ENCODE results near the gene CCDC70. TPM values are rescaled to one million over a fixed set of nuclear protein-coding genes. Genes with fewer than 3 reads are reported as not detected.

The CCDC70 gene
- total and polyA plus RNA-seq, 2 of the 8 experiments (the other 6 are each of a cell fraction or from before 2014, with no cell fraction given) = not detected

- Histone ChIP-seq H3K9ac (replicated peaks in 1 of 4; ENCODE audit: extremely low read depth in 1 of 4, low read depth in 3 of 4, low read length in 3 of 4) (no peak overlapping the region), H2BK20ac (ENCODE audit: low read length) (peak overlapping the region; percentile 16; the same call in 1 of the 2 replicates), H3K4ac (replicated peaks; ENCODE audit: insufficient read length, low read depth, low read length) (no peak overlapping the region), H3K23ac (ENCODE audit: insufficient read length) (no peak overlapping the region), H4K91ac (replicated peaks; ENCODE audit: insufficient read length, low read length) (no peak overlapping the region), H3K14ac (ENCODE audit: insufficient read length) (no peak overlapping the region), H3K4me3 (ENCODE audit: extremely low read depth in 1 of 4, insufficient read depth in 2 of 4, low read depth in 3 of 4, low read length in 4 of 4) (no peak overlapping the region), H3K79me2 (ENCODE audit: control insufficient read depth in 1 of 2, insufficient read depth in 2 of 2, low read length in 2 of 2) (no peaks in the 10 kb centered on the region), H3K18ac (ENCODE audit: extremely low read depth, low read length) (peak overlapping the region; percentile 52; the same call in 1 of the 2 replicates), H3K79me1 (ENCODE audit: low read depth, low read length) (no peaks in the 10 kb centered on the region), H4K20me1 (replicated peaks in 1 of 2; ENCODE audit: control insufficient read depth in 1 of 2, insufficient read depth in 2 of 2, low read length in 2 of 2) (no peaks in the 10 kb centered on the region), H4K8ac (ENCODE audit: extremely low read depth, insufficient read depth, low read length) (no peak overlapping the region), H2BK15ac (ENCODE audit: low read length) (no peak overlapping the region), H2BK120ac (replicated peaks; ENCODE audit: low read depth, low read length) (no peak overlapping the region), H3K23me2 (ENCODE audit: low read depth, low read length) (no peaks in the 10 kb centered on the region), H2BK12ac (ENCODE audit: low read depth, low read length) (peak overlapping the region; percentile 32; the same call in 1 of the 2 replicates), H3K9me3 (ENCODE audit: insufficient read depth in 2 of 2, low read depth in 1 of 2, low read length in 1 of 2) (peaks cover 3% of the 10 kb centered on the region in 2 experiments; a peak in 1 of 4 replicates), H2AFZ (ENCODE audit: low read length) (peak overlapping the region; percentile 99), H3K4me1 (replicated peaks in 1 of 4; ENCODE audit: control insufficient read depth in 3 of 4, insufficient read depth in 4 of 4, low read length in 3 of 4) (0 out of 7 replicates have a peak, but pooled peaks cover 0 to 2% (median 0%) of the 10 kb centered on the region in 4 experiments), H3K56ac (replicated peaks; ENCODE audit: insufficient read length, low read depth, low read length) (no peak overlapping the region), H2AK5ac (ENCODE audit: low read depth, low read length) (no peak overlapping the region), H3K27ac (ENCODE audit: low read depth, low read length) (no peak overlapping the region), H3K27me3 (replicated peaks in 1 of 4; ENCODE audit: control insufficient read depth in 3 of 4, extremely low read depth in 1 of 4, insufficient read depth in 3 of 4, low read length in 3 of 4) (no peaks in the 10 kb centered on the region), H4K5ac (ENCODE audit: insufficient read length, low read depth, low read length) (no peak overlapping the region), H3K4me2 (ENCODE audit: insufficient read depth in 1 of 2, low read depth in 2 of 2, low read length in 2 of 2) (0 out of 4 replicates have a peak overlapping the region, but pooled peaks of 1 of the 2 experiments have one; percentile 8), H2BK5ac (ENCODE audit: low read depth, low read length) (no peak overlapping the region), H3K36me3 (ENCODE audit: control insufficient read depth in 2 of 4, insufficient read depth in 4 of 4, low read length in 3 of 4) (no peaks in the 10 kb centered on the region)
- CTCF ChIA-PET (ENCODE audit: partially characterized antibody) = interaction anchor here (0.6 to 3.2 kb wide), 33 partner anchors 8 to 594 kb away, joined by 3 to 46 read pairs (median 5); partner anchors contain the start of gene NEK5
- no peak for DNase-seq (ENCODE audit: low read depth in 1 of 2, low spot score in 2 of 2)
- POLR2A ChIA-PET (ENCODE audit: partially characterized antibody) = interaction anchor here (0.6 to 1.1 kb wide), 3 partner anchors 10 to 393 kb away, joined by 3 to 4 read pairs (median 3); partner anchors contain the start of gene INTS6
- no peak for FAIRE-seq
- WGBS, 2 experiments (ENCODE audit: extremely low coverage in 1 of 2, insufficient coverage in 1 of 2, insufficient read length in 1 of 2, insufficient replicate concordance in 2 of 2, low coverage in 1 of 2, low lambda C conversion rate in 2 of 2, missing lambda C conversion rate in 1 of 2) = 79% methylated on average over 4 of the region's 5 CpGs; no CpG with 5 or more reads in 1 of the 2 experiments
- TF ChIP-seq GTF2F1 (IDR thresholded peaks at IDR 0.05; ENCODE audit: borderline replicate concordance, low read depth, low read length) = no peak
- TF ChIP-seq, protein P1, sequence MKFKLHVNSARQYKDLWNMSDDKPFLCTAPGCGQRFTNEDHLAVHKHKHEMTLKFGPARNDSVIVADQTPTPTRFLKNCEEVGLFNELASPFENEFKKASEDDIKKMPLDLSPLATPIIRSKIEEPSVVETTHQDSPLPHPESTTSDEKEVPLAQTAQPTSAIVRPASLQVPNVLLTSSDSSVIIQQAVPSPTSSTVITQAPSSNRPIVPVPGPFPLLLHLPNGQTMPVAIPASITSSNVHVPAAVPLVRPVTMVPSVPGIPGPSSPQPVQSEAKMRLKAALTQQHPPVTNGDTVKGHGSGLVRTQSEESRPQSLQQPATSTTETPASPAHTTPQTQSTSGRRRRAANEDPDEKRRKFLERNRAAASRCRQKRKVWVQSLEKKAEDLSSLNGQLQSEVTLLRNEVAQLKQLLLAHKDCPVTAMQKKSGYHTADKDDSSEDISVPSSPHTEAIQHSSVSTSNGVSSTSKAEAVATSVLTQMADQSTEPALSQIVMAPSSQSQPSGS (IDR thresholded peaks at IDR 0.05; ENCODE audit: low read length) = no peak
- no peak for TF ChIP-seq POLR2AphosphoS5 (IDR thresholded peaks at IDR 0.05; ENCODE audit: low read depth, low read length)
- TF ChIP-seq TCF12 (IDR thresholded peaks at IDR 0.05; ENCODE audit: low read depth, low read length) = no peak
- TF ChIP-seq ATF3 (IDR thresholded peaks at IDR 0.05; ENCODE audit: insufficient read depth, low read depth, low read length) = no peak
- no peak for TF ChIP-seq RXRA (IDR thresholded peaks at IDR 0.05; ENCODE audit: insufficient read depth, low read depth, low read length)
- TF ChIP-seq E2F6 (IDR thresholded peaks at IDR 0.05) = no peak
- no peak for TF ChIP-seq CHD2 (IDR thresholded peaks at IDR 0.05; ENCODE audit: low read length)
Observed at GRCh38 chr13:51845574-51846318, 16.0 kb upstream of the CCDC70 start.

Measured in H1 (cell line).